GM21423 (cell line): ENCODE results near the gene PLEKHO2.

ENCODE experiments used
- ATAC-seq: cut with Tn5 transposase; IDR thresholded peaks from one replicate; pipeline ENCODE4 v1.9.1; 2021; ENCODE audit warnings: mild to moderate bottlenecking, moderate library complexity; ENCODE audit not compliant: unreplicated experiment

The PLEKHO2 gene

DNA sequence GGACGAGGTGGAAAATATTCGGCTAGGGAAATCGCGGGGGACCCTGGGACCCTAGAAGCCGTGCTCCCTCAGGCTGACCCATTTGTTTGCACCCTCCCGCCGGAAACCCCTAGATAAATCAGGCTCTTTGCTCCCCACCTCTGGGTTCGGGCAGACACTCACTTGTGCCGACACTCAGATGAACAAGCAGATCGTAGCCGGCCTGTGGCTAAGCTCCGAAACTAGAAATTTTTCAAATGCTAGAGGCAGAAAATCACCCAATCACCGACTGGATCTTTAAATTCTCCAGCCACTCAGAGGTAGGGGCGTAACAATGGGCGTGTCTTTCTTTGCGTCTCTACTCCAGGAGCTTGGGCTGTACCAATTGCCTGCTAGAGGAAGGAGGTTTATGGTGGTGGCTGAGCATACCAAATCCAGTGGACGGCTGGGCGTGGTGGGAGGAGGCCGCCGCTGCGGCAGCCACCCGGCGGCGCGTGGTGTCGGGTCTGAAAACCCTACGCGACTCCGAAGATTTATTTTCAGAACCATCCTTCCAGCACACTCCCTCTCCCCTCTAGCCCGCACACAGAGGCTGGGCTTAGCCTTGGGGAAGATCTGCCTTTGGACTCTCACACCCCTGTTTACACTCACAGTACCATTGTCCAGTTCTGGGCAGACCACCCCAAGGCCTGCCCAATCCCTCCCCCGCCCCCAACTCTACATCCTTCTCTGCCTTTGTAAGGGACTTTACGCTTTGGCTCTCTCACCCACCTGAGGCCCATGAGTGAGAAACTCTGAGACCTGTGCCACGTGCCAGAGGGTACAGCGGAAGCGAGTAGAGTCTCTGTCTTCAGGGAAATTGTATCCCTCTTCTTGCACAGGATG, 16.1 kb upstream of the PLEKHO2 start, which contains the start of gene PIF1:
Gene PIF1 (minus strand): TSS at position 217 of the 864 bp plus-strand sequence. CDS start 1,312 bp downstream, outside the sequence.
- ATAC-seq: peak; percentile 83

GRCh38 chr15:64828985-64829384, 12.7 kb upstream of the PLEKHO2 start:
- ATAC-seq: no peak

GRCh38 chr15:64833690-64834089, 8.0 kb upstream of the PLEKHO2 start:
- no peak for ATAC-seq

GRCh38 chr15:64836023-64836536, 5.6 kb upstream of the PLEKHO2 start:
- no peak for ATAC-seq

GRCh38 chr15:64837502-64837901, 4.2 kb upstream of the PLEKHO2 start:
- ATAC-seq: no peak

GRCh38 chr15:64841060-64841343, 713 bp upstream of the PLEKHO2 start:
- ATAC-seq: no peak

- no peak for ATAC-seq
These were observed 603 bp downstream of the PLEKHO2 start for GRCh38 chr15:64842096-64842939.

DNA sequence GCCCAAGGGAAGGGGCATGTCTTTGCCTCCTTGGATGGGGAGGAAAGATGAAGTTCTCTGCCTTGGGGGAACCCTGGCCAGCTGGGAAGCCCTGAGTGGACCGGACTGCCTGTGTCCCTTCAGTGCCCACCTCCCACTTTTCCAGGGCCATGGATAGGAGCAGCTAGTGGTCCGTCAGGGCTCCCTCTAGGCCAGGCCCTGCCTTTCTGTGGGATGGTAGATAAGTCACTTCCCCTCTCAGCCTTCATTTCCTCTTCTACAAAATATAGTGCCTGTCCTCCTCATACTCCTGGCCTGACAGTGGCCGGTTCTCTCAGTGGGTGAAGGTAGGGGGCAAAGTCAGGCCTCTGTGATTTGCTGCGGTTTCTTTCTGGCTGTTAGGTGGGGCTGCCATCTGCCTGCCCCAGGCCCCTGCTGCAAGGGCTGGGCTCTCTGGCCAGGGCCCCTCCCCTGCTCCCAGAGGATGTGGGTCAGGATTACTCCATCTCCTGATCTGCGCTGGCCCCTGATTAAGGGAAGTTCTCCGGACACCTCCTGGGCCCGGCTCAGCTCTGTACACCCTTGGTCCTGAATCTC, 1.4 kb downstream of the PLEKHO2 start:
- no peak for ATAC-seq

- no peak for ATAC-seq
These were observed 2.3 kb downstream of the PLEKHO2 start for GRCh38 chr15:64843991-64844390.

GRCh38 chr15:64844576-64845145, 2.9 kb downstream of the PLEKHO2 start:
- no peak for ATAC-seq

DNA sequence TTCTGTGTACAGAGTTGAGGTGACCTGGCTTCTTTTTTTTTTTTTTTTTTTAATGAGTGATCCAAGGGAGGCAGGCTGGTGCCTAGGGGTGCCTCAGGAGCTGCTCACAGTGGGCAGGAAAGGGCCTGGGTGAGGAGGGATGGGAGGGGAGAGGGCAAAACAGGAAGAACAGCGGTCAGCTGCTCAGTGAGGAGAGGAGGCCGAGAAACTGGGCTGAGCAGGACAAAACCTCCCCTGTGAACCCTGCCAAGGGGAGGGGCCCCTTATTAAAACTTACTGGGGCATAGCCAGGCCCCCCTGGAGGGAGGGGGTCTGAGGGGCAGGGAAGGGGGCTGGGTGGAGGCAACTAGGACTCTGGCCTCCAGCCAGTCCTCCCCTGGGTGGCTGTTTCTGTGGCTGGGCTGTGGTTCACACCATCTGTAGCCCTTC, 3.5 kb downstream of the PLEKHO2 start:
- ATAC-seq: no peak

GRCh38 chr15:64845831-64846595, 4.3 kb downstream of the PLEKHO2 start:
- no peak for ATAC-seq

DNA sequence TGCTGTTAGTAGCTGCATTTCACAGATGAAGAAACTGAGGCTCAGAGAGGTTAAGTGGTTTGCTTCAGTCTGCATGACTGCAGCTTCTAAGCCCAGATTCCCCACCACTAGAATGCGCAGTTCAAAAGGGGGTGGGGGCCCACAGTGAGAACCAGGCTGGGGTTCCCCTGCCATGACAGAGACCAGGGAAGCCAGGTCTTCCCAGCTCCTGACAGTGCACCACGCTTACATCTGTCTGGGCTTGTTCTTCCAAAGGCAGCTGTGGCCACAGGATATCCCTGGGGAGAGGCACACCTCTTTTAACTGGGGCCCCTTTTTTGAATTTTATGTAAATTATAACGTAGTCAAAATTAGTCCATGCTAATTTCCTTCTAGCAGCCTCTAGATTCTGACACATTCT, 5.3 kb downstream of the PLEKHO2 start:
- ATAC-seq: no peak

- ATAC-seq: no peak
These were observed 5.7 kb downstream of the PLEKHO2 start for GRCh38 chr15:64847448-64847847.

- ATAC-seq: no peak
These were observed 6.4 kb downstream of the PLEKHO2 start for GRCh38 chr15:64847876-64848716.

DNA sequence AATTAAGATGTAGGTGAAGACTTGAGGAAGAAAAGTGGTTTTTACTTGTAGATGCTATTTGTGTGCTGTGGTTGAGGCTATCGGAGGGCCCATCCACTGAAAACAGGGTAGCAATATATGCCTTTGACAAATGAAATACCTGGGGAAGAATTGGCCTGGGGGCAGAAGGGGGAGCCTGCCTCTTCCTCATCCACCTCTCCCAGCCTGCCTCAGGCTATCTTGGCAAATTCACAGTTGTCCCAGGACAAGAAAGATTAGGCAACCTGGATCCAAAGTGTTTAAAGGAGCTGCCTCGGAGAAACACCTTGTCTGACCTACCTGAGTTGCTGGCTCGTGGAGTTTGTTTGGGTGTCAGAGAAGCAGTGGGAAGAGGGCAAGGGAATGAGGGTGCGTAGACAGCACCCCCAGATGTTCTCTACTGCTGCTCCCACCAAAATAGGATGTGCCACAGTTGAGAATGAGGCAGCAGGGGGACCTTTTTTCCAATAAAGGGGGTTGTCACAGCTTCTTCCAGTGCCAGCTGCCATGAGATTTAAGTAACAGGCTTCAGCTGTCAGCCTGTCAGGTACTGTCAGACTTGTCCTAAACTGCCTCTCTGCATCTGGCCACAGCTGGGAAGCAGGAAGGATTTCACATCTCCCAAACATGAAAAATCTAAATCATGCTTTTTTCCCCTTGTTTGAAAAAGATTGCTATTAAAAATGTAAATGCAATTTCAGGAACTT, 9.2 kb downstream of the PLEKHO2 start:
- no peak for ATAC-seq

DNA sequence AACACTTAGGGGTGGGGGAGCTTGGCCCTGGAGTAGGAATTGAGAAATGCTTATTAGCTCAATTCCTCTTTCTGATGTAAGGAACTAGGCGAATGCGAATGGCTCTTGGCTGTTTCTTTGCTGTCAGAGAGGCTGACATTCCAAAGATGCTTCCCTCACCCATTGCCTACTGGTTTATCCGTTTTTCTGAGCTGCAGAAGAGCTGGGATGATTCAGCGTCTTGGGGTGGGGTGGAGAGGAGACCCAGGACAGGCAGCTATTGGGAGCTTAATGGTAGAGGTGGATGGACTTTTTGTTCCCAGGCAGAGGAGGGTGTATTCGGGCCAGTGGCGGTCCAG, 9.8 kb downstream of the PLEKHO2 start:
- no peak for ATAC-seq

- no peak for ATAC-seq
These were observed 12.3 kb downstream of the PLEKHO2 start for GRCh38 chr15:64854041-64854440.

DNA sequence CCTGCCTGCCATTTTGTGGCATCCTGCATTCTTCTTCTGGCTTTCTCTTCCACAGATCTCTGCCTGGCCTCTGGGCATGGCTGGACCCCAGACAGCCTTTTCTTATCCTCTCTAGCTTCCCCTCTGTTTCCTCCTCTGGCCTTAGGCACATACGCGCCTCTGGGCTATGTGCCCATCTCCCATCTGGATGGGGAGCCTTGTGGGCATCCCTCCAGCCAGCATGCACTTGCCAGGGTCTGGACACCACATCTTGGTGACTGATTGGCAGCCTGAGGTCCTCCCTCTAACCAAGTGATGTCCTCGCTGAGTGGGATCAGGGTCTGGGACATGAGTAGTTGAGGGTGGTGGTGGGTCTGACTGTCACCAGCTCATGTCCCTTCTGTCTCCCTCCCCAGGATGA, 12.8 kb downstream of the PLEKHO2 start:
- no peak for ATAC-seq
